ENCODE measurements around the gene PTK7.

DNA sequence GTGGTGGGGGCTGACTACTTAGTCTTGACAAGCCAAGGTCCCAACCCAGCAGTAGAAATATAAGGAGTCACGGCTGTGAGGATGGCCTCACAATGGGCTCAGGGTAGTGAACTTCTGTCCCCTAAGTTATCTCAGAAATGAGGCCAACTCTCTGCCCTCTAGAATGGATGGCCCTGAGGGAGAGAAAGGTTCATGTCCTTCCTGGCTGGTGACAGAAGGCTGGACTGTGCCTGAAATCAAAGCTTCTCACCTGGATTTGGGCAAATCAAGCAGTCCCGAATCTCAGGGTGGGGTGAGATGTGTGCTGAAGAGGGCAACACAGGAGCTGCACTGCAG, 42.0 kb upstream of the PTK7 start:
- TF ChIP-seq, protein P1, sequence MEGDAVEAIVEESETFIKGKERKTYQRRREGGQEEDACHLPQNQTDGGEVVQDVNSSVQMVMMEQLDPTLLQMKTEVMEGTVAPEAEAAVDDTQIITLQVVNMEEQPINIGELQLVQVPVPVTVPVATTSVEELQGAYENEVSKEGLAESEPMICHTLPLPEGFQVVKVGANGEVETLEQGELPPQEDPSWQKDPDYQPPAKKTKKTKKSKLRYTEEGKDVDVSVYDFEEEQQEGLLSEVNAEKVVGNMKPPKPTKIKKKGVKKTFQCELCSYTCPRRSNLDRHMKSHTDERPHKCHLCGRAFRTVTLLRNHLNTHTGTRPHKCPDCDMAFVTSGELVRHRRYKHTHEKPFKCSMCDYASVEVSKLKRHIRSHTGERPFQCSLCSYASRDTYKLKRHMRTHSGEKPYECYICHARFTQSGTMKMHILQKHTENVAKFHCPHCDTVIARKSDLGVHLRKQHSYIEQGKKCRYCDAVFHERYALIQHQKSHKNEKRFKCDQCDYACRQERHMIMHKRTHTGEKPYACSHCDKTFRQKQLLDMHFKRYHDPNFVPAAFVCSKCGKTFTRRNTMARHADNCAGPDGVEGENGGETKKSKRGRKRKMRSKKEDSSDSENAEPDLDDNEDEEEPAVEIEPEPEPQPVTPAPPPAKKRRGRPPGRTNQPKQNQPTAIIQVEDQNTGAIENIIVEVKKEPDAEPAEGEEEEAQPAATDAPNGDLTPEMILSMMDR (conservative IDR thresholded peaks at IDR 0.05; ENCODE audit: low read depth, low read length): no peak
- TF ChIP-seq EZH2 (IDR thresholded peaks at IDR 0.05; ENCODE audit: low read length, unreplicated experiment) (no peak), EZH2phosphoT487 (IDR thresholded peaks at IDR 0.05; ENCODE audit: borderline replicate concordance, low read length) (no peak)
